GM13976 (cell line): ENCODE measurements around the gene ARHGAP10.

Experiments
- DNase-seq: peaks from one replicate; pipeline ENCODE4 v3.0.0; 2012; ENCODE audit warnings: low spot score
- CTCF ChIP-seq: IDR thresholded peaks from 2 replicates; pipeline ENCODE4 v1.5.1; 2012; ENCODE audit warnings: borderline replicate concordance, mild to moderate bottlenecking; ENCODE audit not compliant: insufficient read depth; ENCODE audit errors: extremely low read depth, missing control alignments, control extremely low read depth
- in situ Hi-C: fragments of 300-500 bp; cut with MboI; formaldehyde crosslinking; loops from one replicate; pipeline ENCODE4 v1.12.0; 2022; ENCODE audit warnings: low sequenced_read_pairs, mixed read lengths, inconsistent platforms; ENCODE audit not compliant: unreplicated experiment

ARHGAP10 gene

GRCh38 chr4:147954850-147955249, 223.0 kb downstream of the ARHGAP10 start:
- in situ Hi-C loops: no loop called here
- no peak for DNase-seq
- TF ChIP-seq CTCF: no peak

GRCh38 chr4:147955827-147956558, 224.1 kb downstream of the ARHGAP10 start:
- in situ Hi-C loops: no loop called here
- DNase-seq: no peak
- TF ChIP-seq CTCF: no peak

GRCh38 chr4:147957446-147957845, 225.6 kb downstream of the ARHGAP10 start:
- no peak for TF ChIP-seq CTCF
- DNase-seq: no peak
- in situ Hi-C loops: no loop called here

GRCh38 chr4:147958057-147958456, 226.2 kb downstream of the ARHGAP10 start:
- no peak for TF ChIP-seq CTCF
- no peak for DNase-seq
- in situ Hi-C loops: no loop called here

- no peak for TF ChIP-seq CTCF
- in situ Hi-C loops: no loop called here
- DNase-seq: no peak
These were observed 226.7 kb downstream of the ARHGAP10 start for GRCh38 chr4:147958489-147959065.

- DNase-seq: no peak
- in situ Hi-C loops: no loop called here
- TF ChIP-seq CTCF: no peak
These were observed 229.1 kb downstream of the ARHGAP10 start for GRCh38 chr4:147960971-147961370.
